GM20000 (cell line): Measurements from ENCODE around the gene CUBN.

Experiments
- DNase-seq: peaks from one replicate; pipeline ENCODE4 v3.0.0; 2012; ENCODE audit warnings: low spot score
- TF ChIP-seq, protein P1 (sequence below): IDR thresholded peaks from 2 replicates; pipeline ENCODE4 v1.5.1; 2012; ENCODE audit warnings: mild to moderate bottlenecking, control low read depth; ENCODE audit errors: extremely low read depth, missing control alignments

Gene CUBN

DNA sequence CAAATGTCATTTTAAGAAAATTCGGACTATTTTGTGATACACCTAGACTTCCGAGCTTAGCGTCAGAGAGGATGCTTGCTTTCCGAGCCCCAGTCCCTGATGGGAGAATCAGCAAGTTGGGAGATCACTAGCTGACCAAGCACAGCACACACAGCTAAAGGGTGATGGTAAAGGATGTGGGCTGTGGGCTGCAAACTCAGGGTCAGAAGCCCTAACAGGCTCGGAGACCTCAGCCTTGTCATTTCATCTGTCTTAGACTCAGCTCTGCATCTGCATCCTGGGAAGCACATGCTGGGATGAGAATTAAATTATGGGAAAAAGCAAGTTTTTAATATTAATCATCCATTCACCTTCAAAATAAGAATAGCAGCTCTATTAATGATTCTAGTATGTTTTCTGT lies 3.3 kb downstream of the CUBN start:
- no peak for DNase-seq
- TF ChIP-seq, protein P1, sequence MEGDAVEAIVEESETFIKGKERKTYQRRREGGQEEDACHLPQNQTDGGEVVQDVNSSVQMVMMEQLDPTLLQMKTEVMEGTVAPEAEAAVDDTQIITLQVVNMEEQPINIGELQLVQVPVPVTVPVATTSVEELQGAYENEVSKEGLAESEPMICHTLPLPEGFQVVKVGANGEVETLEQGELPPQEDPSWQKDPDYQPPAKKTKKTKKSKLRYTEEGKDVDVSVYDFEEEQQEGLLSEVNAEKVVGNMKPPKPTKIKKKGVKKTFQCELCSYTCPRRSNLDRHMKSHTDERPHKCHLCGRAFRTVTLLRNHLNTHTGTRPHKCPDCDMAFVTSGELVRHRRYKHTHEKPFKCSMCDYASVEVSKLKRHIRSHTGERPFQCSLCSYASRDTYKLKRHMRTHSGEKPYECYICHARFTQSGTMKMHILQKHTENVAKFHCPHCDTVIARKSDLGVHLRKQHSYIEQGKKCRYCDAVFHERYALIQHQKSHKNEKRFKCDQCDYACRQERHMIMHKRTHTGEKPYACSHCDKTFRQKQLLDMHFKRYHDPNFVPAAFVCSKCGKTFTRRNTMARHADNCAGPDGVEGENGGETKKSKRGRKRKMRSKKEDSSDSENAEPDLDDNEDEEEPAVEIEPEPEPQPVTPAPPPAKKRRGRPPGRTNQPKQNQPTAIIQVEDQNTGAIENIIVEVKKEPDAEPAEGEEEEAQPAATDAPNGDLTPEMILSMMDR = no peak

DNA sequence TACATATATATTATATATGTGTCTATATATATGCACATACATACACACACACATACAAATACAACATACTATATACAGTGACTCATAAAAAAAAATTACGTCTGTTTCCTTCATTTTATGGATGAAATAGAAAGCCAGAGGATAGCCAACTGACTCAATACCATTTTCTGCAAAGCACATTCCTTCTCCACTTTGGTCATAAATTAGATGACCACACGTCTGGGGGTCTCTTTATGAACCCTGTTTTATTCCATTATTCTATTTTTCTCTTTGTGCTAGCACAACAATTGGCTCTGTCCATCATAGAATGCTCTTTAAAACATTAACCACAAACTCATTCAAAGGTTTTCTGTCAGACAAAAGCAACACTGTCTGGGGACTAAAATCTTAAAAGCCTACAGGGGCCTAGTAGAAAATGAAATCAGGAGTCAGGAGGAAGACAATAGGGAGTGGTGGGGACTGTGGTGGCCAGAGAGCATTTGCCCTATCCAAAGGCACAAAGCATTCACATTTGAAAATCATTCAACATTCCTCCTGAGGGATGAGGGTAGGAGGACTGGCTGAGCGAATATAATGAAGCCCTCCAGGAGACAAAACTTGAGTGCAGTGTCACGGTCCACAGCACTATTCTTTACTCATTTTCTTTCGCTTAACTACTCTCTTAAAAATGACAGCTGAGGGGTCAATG lies 4.3 kb downstream of the CUBN start:
- no peak for DNase-seq
- TF ChIP-seq, protein P1 = no peak

DNA sequence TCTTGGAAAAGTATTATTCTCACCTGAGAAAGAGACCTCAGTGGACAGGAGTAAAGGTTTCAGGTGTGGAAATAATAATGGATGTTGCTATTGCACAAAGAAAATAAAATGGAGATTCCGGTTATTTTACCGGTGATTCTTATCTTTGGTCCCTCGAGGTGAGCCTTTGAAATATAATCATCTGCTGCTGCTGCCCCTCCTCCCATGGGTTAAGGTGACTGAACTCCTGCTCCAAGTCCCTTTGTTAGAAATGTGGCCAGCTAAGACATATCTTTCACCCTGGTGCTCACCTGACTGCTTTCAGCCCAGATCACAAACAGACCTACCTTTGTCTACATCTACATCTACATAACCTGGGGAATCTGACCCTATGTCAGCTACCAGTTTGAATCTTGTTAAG lies 5.7 kb downstream of the CUBN start:
- TF ChIP-seq, protein P1 = no peak
- no peak for DNase-seq

DNA sequence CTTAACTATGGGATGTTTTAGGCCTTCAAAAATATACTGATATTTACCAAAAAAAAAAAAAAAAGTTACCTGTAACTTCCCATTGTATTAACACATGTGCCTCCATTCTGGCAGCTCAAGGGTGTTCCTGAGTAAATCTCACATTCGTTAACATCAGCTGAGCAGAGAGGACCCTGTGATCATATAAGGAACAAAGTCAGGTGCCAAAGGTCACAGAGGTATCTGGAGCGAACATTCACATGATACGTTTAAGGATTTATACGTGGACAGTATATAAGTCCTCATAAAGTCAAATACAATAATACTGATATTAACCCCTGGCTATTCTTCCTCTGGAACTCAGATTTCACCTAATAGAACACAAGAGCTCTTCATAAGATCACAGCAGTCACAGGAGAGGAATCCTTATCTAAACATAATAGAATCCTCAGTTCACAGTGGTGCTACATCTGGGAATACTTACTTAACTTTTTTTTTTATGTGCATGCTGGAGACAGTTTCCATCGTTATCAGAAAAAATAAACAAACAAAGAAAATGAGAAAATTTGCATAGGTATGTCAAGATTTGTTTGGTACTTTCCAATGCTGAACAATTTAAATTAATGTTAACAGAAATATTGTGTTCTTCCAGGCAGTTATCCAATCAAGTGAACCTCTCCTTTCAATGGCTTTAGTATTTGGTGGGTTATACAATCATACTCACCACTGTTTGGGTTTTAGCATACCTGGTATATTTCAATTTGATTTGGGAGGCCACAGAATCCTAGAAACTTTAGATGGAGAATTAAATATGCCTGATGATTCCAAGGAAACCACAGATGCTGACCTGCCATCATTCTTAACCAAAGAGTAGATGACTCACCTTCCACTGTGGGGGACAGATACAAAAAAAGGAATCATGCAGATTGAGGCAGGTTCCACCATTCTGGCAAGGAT lies 6.6 kb downstream of the CUBN start:
- TF ChIP-seq, protein P1 = no peak
- no peak for DNase-seq

DNA sequence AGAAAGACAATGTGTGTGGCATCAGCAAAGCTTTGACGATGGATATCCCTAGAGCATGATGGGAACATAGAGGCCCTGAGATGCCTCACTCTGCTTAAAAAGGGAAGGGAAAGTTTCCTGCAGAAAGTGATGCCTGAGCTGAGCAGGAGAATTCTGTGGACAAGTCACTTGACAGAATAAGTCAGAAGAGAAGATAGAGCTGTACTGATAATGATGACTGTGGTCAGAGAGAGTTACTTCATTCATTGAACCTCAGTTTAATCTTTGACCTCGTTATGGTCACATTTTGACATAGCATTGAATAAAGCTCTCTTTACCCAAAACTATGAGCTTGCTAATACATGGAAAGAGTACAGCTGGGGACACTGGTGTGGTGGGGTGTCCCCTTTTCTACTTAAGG lies 7.6 kb downstream of the CUBN start:
- TF ChIP-seq, protein P1 = no peak
- DNase-seq = no peak

DNA sequence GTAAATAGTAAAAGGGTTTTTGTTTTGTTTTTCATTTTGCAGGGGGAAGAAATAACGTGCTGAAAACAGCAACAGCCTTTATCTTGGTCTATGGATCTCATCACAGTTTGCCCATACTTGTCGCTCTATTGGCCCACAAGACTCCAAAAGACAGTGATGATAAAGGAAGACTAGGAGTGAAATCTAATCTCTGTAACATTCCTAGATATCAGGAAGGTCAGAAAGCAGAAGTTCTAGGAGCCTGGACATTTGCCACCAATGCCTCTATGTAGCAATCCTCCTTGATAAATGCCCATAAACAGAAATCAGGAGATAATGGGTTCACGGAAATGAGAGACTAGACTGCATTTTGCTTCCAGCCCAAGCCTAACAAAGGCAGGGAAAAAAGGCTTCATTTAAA lies 8.9 kb downstream of the CUBN start:
- DNase-seq = no peak
- TF ChIP-seq, protein P1 = no peak

DNA sequence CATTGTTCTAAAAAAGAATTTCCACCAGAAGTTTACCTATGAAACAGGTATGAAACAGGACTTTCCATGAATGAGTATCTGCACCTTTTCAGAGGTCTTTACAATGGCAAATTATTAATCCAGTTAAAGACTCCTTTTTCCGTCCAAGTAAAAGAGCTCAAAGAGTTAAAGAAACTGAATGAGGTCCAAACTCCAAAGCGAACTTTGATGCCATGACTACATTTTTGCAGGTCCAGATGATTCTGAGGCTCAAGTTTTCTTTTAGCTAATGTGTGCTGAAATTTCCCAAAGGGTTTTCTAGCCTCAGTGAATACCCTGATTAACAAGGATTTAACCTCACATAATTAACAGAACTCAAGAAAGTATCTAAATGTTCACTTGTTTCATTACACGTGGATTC lies 9.8 kb downstream of the CUBN start:
- no peak for DNase-seq
- TF ChIP-seq, protein P1 = no peak
